ENCODE results near the gene TMC3.

Gene TMC3

DNA sequence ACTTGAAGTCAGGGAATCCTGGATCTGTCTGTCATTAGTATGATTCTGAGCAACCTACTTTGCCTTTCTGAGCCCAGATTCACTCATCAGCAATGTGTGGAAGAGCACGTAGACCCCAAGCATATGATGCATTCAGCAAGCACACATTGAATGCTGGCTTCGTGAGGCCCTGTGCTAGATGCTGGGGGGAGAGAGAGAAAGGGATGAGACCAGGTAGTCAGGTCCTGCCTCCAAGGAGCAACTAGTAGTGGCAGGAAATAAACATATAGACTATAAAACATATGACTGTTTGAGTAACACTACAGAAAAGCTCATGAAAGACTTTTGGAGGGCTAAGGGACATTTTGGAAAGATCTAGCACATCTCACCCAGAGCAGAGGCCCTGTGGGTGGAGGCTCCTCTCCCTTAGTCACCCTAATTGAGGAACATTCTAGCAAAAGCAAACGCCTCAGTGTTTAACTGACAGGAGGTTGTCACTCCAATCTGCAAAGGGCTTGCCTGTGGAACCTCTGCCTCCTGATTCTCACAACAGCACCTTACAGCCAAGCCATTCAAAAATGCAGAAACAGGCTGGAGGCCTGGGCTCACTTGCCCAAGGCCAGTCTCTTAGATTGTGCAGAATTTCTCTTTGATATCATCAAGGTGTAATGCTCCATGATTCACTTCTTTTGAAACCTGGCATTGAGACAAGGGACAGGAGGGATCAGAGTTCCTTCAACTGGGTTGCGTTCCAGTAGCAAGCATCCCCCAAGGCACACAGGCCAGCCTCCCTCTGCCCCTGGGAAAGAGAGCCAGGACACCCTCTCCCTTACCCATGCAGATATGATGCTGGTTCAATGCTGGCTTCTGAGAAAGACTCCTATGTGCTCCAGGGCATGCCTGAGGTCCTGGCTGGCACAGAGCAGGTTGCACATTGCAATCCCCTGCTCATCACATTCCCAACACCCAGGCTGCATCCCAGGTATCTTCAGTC, 76.1 kb downstream of the TMC3 start:
- no peak for DNase-seq (ENCODE audit: low spot score)

- DNase-seq (ENCODE audit: low spot score), result peak; percentile 53
Measured at GRCh38 chr15:81297147-81297572, 76.9 kb downstream of the TMC3 start.

GRCh38 chr15:81296673-81297072, 77.3 kb downstream of the TMC3 start:
- DNase-seq (ENCODE audit: low spot score), result no peak

DNA sequence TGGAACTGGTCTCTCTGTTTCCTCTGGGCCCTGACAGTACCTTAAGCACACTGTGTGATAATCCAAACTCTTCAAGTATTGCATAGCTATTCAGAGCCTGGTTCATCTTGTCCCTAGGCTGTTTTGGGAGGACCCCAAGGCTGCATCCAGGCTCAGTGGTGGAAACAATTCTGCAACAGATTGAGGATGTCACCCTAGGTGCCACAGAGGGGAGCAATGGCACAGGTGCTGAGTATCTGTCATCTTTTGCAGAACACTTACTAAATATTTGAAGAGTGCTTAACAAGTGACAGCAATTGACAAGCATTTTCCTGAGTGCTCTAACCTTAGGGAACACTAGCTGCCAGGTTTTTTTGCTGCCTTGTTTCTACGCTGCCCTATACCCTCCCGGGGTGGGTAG, 77.8 kb downstream of the TMC3 start:
- DNase-seq (ENCODE audit: low spot score), result no peak

GRCh38 chr15:81295486-81296121, 78.4 kb downstream of the TMC3 start:
- DNase-seq (ENCODE audit: low spot score), result no peak

- DNase-seq (ENCODE audit: low spot score), result no peak
Measured at GRCh38 chr15:81294516-81294880, 79.5 kb downstream of the TMC3 start.

GRCh38 chr15:81293728-81294515, 80.1 kb downstream of the TMC3 start:
- no peak for DNase-seq (ENCODE audit: low spot score)

DNA sequence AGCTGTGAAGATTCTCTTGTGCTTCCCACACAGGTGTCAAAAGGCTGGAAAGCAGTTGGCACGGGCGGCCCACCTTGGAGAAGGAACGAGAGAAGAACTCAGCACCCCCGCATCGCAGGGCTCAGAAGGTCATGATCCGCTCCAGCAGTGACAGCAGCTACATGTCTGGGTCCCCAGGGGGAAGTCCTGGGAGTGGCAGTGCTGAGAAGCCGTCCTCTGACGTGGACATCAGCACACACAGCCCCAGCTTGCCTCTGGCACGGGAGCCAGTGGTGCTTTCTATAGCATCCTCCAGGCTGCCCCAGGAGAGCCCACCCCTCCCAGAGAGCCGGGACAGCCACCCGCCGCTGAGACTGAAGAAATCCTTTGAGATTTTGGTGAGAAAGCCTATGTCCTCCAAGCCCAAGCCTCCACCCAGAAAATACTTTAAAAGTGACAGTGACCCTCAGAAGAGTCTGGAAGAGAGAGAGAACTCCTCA, 81.5 kb downstream of the TMC3 start:
- no peak for DNase-seq (ENCODE audit: low spot score)

DNA sequence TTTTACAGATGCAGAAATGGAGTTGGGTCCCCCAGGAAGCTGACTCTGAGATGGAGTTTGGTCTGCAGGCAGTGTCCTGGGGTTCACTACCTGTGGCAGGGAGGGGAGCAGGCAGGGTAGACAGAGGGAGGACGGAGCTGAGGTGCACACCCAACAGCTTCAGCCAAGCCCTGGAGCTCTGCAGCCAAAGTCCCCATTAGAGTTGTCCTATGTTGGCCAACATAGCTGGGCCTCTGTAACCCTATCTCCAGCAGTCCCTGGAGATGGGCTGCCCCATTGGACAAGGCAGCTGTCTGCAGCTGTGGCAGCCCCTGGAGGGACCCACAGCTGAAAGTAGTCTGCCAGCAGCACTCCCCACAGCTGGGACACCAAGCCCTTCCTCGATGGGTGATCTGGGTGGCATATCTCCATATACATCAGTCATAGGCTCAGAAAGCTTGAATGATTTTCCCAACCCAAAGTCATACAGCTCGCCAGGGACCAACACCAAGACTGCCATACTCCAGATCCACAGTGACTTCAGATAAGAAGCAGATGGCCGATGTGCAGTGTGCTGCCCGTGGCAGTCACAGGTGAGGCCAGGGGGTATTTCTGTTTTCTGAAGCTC, 82.0 kb downstream of the TMC3 start:
- DNase-seq (ENCODE audit: low spot score), result no peak

DNA sequence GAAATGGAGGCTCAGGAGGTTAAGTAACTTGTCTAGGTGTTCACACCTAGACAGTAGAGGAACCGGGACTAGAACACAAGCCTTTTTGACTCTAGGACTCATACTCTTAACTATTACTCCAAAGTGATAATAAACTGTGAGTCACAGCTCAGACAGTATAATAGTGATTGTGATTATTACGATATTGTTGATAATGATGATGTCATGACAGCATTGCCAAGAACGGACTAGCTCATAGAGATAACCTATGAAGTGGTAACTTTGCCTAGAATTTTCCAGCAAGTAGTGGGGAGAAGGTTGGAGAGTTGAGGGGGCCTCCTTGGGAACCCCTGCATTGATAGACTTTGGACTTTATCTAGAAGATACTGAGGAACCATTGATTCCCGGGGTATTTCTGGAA, 84.1 kb downstream of the TMC3 start:
- DNase-seq (ENCODE audit: low spot score), result no peak

DNA sequence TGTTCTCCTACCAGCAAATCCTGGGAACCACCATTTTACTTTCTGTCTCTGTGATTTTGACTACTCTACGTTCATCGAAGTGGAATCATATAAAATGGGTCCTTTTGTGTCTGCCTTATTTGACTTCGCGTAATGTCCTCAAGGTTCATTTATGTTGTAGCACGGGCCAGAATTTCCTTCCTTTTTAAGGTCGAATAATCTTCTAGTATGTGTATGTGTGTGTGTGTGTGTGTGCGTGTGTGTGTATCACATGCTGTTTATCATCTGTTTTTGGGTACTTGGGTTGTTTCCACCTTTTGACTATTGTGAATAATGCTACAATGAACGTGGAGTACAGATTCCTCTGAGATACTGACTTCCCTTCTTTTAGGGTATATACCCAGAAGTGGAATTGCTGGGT, 85.4 kb downstream of the TMC3 start:
- no peak for DNase-seq (ENCODE audit: low spot score)

DNA sequence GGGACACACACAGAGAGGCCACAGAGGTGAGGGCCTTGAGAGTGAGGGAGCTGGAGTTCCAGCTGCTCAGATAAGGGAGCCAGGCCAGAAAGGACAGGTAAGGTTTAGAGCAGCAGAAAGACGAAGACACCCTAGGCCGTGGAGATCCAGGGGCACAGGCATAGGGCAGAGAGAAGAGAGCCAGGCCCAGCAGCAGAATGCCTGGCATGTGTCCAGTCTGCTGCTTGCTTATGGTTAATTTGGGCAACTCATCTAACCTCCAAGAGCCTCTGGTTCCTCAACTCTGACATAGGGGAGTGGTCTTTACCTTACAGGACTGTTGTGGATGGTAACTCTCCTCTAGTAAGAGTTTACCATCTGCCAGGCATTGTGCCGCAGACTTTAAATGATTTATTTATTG, 86.0 kb downstream of the TMC3 start:
- no peak for DNase-seq (ENCODE audit: low spot score)

DNA sequence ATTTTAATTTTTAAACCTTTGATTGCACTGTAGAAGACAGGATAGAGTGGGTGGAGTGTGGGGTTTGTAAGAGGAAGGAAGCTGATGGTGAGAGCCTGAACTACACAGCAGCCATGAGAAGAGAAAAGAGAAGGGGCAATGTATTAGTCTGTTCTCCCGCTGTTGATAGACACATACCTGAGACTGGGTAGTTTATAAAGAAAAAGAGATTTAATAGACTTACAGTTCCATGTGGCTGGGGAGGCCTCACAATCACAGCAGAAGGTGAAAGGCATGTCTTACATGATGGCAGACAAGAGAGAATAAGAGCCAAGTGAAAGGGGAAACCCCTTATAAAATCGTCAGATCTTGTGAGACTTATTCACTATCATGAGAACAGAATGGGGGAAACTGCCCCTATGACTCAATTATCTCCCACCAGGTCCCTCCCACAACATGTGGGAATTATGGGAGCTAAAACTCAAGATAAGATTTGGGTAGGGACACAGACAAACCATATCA, 87.3 kb downstream of the TMC3 start:
- no peak for DNase-seq (ENCODE audit: low spot score)

DNA sequence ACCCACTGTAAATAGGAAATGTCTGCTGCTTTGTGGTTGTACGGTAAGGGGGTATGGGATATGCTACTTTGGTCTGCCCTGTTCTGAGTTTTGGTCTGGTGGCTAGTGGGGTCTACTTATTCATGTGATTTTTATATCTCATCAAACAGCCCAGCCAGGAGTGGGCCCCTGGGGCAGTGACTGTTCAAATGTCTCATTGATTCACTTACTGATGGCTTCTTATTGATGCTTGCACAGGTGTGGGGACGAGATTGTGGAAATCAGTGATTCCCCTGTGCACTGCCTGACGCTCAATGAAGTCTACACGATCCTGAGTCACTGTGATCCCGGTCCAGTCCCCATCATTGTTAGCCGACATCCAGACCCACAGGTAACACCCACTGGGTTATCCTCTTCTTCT, 88.6 kb downstream of the TMC3 start:
- no peak for DNase-seq (ENCODE audit: low spot score)

DNA sequence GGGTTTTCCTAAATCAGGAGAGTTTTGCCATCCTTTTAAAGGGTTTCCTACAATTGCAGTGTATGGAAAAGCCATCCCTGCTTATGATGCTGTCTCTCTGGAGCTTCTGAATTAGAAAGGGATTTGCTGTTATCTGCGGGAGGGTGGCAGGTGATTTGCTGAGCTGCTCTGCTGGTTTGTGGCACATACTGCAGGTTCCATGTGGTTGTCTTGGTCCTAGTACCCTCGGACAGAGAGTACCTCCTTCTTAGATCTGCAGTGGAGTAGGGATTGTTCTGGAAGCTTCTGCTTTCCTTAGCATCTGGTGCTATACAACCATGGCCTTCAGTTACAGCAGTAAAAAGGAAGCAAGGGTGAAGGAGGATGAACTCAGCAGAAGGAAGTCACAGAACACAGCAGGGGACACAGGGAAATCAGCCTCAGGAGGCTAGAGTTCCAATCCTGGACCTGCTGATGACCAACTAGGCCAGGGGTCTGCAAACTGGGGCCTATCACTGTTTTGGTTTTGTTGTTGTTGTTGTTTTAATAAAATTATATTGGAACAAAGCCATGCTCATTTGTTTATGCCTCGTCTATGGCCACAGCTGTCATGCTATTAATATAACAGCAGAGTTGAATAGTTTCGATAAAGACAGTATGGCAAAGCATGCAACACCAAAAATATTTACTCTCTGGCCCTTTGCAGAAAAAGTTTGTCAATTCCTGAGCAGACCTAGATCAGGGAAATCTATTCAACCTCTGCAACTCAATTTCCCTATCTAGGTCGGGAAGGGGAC, 89.6 kb downstream of the TMC3 start:
- DNase-seq (ENCODE audit: low spot score), result no peak

DNA sequence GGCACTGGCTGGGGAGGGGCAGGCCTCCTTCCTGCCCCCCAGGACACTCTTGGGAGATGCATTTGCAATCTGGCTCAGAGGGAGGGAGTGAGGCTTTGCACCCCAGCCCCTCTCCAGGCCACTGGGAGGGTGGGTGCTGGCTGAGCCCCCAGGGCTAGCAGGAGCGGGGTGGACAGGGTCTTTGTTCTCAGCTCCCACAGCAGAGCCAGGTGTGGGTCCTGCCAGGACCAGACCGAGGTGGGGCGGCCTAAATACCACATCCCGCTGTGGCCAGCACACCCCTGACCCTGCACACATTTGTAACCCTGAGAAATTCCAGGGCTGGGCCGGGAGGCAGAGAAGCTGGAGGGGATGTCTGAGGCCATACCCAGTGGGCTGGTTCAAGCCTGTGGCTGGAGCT, 91.1 kb downstream of the TMC3 start:
- no peak for DNase-seq (ENCODE audit: low spot score)

DNA sequence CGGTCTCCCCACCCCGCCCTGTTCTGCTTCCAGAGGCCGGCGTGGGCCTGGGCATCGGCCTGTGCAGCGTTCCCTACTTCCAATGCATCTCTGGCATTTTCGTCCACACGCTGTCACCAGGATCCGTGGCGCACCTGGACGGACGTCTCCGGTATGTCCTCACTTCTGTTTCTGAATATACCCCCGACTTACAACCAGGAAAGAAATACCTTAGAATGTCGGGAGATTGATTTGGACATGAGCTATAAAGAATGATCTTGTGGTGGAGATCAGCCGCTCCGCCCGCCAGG, 91.5 kb downstream of the TMC3 start:
- DNase-seq (ENCODE audit: low spot score), result no peak

DNA sequence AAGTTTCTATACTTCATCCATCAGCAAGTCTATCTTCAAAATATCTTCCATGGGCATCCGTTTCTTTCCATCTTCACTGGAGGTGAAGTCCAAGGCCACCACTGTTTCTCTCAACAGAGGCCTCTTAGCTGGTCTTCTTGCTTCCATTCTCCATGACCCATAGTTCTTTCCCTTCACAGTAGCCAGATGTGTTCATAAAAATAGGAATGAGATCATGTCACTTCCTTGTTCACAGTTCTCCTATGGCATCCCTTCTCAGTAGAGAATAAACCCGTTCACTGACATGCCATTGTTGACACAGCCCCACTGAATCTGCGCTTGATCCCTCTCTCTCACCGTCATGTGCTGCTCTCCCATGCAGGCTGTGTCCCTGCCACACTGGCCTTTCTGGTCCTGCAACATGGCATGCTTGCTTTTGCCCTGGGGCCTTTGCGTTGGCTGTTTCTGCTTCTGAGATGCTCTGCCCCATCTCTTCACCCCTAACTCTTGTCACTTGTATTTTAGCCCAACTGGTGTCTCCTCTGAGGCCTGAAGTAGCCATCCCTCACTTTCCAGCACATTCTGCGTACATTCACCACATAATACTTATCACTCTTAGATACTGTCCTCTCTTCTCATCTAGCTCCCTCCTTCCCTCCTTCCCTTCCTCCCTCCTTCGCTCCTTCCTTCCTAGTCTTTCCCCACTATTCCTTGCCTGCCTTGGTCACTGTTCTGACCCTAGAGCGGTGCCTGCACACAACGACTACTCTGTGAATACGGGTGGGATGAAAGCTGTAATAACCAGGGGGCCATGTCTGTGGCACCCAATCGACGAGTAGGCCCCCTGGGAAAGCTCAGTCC, 92.0 kb downstream of the TMC3 start:
- DNase-seq (ENCODE audit: low spot score), result no peak

GRCh38 chr15:81281456-81281735, 92.6 kb downstream of the TMC3 start:
- no peak for DNase-seq (ENCODE audit: low spot score)

Data from AG08396 (cell line).